Stimulated activated CD8-positive, alpha-beta memory T cell treated with anti-CD3 and anti-CD28 coated beads, Interleukin-12 subunit alpha, Interleukin-12 subunit beta, amount 100 ng/mL, for 1 hour (primary cell): ENCODE measurements around the gene METAP1.
"Not testable (repeated sequence)": the region's sequence is repeated elsewhere in the genome, so short reads cannot be mapped to it uniquely, and the experiment has no call there.

Experiments used
- DNase-seq: peaks from one replicate; pipeline ENCODE4 v3.0.0-alpha.2; 2020; ENCODE audit warnings: low read depth

Gene METAP1

DNA sequence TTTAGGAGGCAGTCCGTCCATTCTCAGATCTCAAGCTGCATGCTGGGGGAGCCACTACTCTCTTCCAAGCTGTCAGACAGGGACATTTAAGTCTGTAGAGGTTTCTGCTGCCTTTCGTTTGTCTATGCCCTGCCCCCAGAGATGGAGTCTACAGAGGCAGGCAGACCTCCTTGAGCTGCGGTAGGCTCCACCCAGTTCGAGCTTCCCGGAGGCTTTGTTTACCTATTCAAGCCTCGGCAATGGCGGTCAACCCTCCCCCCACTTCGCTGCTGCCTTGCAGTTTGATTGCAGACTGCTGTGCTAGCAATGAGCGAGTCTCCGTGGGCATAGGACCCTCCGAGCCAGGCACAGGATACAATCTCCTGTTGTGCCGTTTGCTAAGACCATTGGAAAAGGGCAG is 103.8 kb downstream of the METAP1 start:
- DNase-seq: no peak

DNA sequence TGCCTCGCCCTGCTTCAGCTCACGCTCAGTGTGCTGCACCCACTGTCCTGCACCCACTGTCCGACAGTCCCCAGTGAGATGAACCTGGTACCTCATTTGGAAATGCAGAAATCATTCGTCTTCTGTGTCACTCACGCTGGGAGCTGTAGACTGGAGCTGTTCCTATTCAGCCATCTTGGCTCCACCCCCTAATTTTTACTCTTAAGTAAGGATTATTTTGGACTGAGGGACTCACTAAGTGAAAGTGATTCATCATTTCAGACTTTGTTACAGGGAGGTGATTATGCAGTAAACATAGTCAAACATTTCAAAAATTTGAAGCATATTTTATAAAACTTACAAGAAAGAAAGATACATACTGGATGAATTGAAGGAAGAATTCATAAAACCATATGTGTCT is 104.3 kb downstream of the METAP1 start:
- DNase-seq: not testable (repeated sequence)

- DNase-seq: no peak
Observed at GRCh38 chr4:99100876-99101275, 105.4 kb downstream of the METAP1 start.

DNA sequence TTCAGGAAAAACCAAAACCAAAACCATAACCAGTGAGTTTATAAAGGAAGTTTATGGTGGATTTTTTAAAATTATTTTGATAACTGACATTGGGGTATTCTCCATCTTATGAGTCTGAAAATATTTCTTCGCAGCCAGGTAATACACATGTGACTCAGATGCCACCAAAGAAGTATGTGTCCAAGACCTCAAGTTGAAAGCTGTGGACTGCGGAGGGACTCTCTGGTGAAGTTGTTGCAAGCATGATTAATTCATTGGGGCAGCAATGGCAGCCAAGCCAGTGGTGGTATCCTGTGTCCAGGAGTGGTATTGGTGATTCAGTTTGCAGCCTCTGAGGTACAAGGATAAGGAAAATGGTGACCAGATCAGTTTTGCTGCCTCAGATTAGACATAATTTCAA is 107.1 kb downstream of the METAP1 start:
- DNase-seq: no peak

DNA sequence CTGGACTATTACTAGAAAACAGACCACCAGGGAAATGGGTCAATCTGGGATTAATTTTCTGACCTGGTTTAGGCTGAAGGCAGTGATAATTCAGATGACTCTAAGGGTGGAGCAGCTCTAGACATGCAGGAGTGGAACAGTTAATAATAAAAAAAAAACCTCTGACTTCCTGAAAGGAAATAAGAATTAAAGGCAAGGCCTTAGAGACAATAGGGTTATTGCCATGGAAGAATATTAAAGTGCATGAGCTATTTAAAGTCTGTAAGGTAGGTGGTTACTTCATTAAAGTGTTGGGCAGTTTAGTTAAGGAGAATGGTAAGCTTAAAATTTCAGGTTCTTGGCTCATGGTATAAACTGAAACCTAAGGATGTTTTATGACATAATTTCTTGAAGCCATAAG is 107.6 kb downstream of the METAP1 start:
- no peak for DNase-seq

DNA sequence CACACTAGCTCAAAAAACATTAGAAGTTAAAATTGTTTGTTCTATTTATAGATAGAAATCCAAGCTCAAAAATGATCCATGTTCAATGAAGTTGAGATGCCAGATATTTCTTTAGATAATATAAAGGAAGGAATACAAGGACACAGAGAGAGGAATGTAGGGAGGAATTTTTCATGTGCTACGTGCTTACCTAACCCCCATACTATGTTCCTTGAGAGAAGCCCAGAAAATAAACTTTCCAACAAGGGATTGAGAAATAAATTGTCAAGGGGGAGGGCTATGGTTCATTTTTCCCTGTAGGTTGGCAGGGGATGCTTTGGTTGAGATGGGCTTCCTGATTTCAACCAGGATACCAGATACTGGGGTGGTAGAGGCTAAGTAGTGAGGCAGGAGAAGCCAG is 108.6 kb downstream of the METAP1 start:
- DNase-seq: no peak

DNA sequence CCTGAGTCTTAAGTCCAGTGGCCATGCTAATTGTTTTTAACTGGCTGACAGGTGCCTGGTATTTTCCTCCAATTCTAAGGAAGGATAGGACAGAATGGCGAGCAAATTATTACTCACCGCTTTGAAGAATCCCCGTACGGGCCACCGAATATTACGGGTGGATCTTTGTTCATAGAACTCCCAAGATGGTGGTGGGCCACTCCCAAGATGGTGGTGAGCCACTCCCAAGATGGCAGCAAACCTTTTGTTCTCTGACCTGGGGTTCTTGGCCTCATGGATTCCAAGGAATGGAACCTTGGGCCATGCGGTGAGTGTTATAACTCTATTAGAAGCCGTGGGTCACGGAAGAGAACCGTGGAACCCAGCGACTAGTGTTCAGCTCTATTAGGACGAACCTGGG is 113.8 kb downstream of the METAP1 start:
- DNase-seq: not testable (repeated sequence)
